ENCODE measurements around the gene HTRA3. TPM values are rescaled to one million over a fixed set of nuclear protein-coding genes. Genes with fewer than 3 reads are reported as not detected.

HTRA3 gene
- total RNA-seq, 1 donor from 2014 or later: 3.5 TPM

DNA sequence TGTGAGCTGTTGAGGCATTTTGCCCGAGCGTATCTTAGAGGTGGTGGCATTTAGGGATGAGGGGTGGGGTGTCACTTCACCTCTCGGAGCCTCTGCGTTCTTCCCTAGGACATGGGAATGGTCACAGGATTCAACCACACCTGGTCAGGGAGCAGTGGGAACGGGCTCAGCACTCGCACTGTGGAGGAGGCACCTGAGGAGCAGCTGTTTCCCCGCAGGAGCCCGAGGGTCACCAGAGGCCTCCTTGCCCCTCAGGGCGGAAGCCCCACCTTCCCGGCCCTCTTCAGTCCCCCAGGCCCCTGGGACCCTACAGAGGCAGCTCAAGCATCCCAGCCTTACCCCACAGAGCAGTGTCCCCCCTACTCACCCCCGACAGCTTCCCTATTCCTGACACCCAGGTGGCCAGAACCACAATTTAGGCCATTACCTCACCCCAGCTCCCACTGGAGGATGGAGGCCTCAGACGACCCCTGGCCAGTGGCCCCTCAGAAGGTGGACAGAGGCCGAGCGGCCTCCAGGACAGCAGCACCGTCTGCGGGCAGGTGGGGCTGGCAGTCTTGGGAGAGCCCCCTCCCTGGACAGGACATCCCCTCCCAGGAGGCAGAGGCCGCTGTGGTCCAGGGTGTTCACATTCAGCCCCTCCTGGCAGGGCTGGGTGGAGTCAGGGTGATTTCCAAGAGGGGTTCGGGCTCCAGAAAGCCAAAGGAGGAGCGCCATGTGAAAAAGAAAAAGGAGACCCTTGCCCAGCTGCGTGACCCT, 4.2 kb upstream of the HTRA3 start:
- Mint-ChIP-seq H3K36me3 (ENCODE audit: low read depth) (peaks cover 2% of the 10 kb centered on the region), H3K9me3 (ENCODE audit: low read depth) (no peaks in the 10 kb centered on the region), H3K4me3 (ENCODE audit: unreplicated experiment) (no peak overlapping the region), H3K27ac (ENCODE audit: unreplicated experiment) (no peak overlapping the region), H3K27me3 (ENCODE audit: low read depth) (peaks cover 11% of the 10 kb centered on the region), H3K4me1 (ENCODE audit: low read depth) (peaks cover 12% of the 10 kb centered on the region)
- DNase-seq (ENCODE audit: low spot score): no peak
- TF ChIP-seq, protein P1, sequence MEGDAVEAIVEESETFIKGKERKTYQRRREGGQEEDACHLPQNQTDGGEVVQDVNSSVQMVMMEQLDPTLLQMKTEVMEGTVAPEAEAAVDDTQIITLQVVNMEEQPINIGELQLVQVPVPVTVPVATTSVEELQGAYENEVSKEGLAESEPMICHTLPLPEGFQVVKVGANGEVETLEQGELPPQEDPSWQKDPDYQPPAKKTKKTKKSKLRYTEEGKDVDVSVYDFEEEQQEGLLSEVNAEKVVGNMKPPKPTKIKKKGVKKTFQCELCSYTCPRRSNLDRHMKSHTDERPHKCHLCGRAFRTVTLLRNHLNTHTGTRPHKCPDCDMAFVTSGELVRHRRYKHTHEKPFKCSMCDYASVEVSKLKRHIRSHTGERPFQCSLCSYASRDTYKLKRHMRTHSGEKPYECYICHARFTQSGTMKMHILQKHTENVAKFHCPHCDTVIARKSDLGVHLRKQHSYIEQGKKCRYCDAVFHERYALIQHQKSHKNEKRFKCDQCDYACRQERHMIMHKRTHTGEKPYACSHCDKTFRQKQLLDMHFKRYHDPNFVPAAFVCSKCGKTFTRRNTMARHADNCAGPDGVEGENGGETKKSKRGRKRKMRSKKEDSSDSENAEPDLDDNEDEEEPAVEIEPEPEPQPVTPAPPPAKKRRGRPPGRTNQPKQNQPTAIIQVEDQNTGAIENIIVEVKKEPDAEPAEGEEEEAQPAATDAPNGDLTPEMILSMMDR (IDR thresholded peaks at IDR 0.05): no peak

- Mint-ChIP-seq H3K4me3 (ENCODE audit: unreplicated experiment) (no peak overlapping the region), H3K36me3 (ENCODE audit: low read depth) (peaks cover 2% of the 10 kb centered on the region), H3K27me3 (ENCODE audit: low read depth) (peaks cover 15% of the 10 kb centered on the region), H3K27ac (ENCODE audit: unreplicated experiment) (no peak overlapping the region), H3K9me3 (ENCODE audit: low read depth) (no peaks in the 10 kb centered on the region), H3K4me1 (ENCODE audit: low read depth) (peaks cover 5% of the 10 kb centered on the region)
- no peak for DNase-seq (ENCODE audit: low spot score)
- TF ChIP-seq, protein P1 (IDR thresholded peaks at IDR 0.05): no peak
Measured at GRCh38 chr4:8266088-8266487, 3.5 kb upstream of the HTRA3 start.

GRCh38 chr4:8266508-8266907, 3.0 kb upstream of the HTRA3 start:
- H3K27me3 Mint-ChIP-seq (ENCODE audit: low read depth): peaks cover 19% of the 10 kb centered on the region
- H3K36me3 Mint-ChIP-seq (ENCODE audit: low read depth): peaks cover 2% of the 10 kb centered on the region
- no peaks in the 10 kb centered on the region for H3K9me3 Mint-ChIP-seq (ENCODE audit: low read depth)
- H3K27ac Mint-ChIP-seq (ENCODE audit: unreplicated experiment): no peak overlapping the region
- H3K4me1 Mint-ChIP-seq (ENCODE audit: low read depth): peaks cover under 1% of the 10 kb centered on the region
- DNase-seq (ENCODE audit: low spot score): no peak
- TF ChIP-seq, protein P1 (IDR thresholded peaks at IDR 0.05): no peak
- no peak overlapping the region for H3K4me3 Mint-ChIP-seq (ENCODE audit: unreplicated experiment)

- H3K4me1 Mint-ChIP-seq (ENCODE audit: low read depth): no peaks in the 10 kb centered on the region
- no peak overlapping the region for H3K4me3 Mint-ChIP-seq (ENCODE audit: unreplicated experiment)
- H3K36me3 Mint-ChIP-seq (ENCODE audit: low read depth): peaks cover 2% of the 10 kb centered on the region
- no peak for DNase-seq (ENCODE audit: low spot score)
- H3K27ac Mint-ChIP-seq (ENCODE audit: unreplicated experiment): no peak overlapping the region
- TF ChIP-seq, protein P1 (IDR thresholded peaks at IDR 0.05): peak; percentile 65
- H3K9me3 Mint-ChIP-seq (ENCODE audit: low read depth): no peaks in the 10 kb centered on the region
- peaks cover 23% of the 10 kb centered on the region for H3K27me3 Mint-ChIP-seq (ENCODE audit: low read depth)
Measured at GRCh38 chr4:8267077-8267476, 2.5 kb upstream of the HTRA3 start.

GRCh38 chr4:8268211-8268610, 1.3 kb upstream of the HTRA3 start:
- no peak for DNase-seq (ENCODE audit: low spot score)
- H3K4me3 Mint-ChIP-seq (ENCODE audit: unreplicated experiment): no peak overlapping the region
- H3K36me3 Mint-ChIP-seq (ENCODE audit: low read depth): peaks cover 2% of the 10 kb centered on the region
- TF ChIP-seq, protein P1 (IDR thresholded peaks at IDR 0.05): no peak
- no peak overlapping the region for H3K27ac Mint-ChIP-seq (ENCODE audit: unreplicated experiment)
- H3K9me3 Mint-ChIP-seq (ENCODE audit: low read depth): no peaks in the 10 kb centered on the region
- peaks cover 24% of the 10 kb centered on the region for H3K27me3 Mint-ChIP-seq (ENCODE audit: low read depth)
- H3K4me1 Mint-ChIP-seq (ENCODE audit: low read depth): peaks cover 4% of the 10 kb centered on the region

Data from chondrocyte (in vitro differentiated cells).